HG03025 (cell line): Measurements from ENCODE around the gene ZFP64.
"Not testable (repeated sequence)": the region's sequence is repeated elsewhere in the genome, so short reads cannot be mapped to it uniquely, and the experiment has no call there.

ENCODE experiments used
- ATAC-seq: cut with Tn5 transposase; IDR thresholded peaks from one replicate; pipeline ENCODE4 v1.9.1; 2021; ENCODE audit warnings: mild to moderate bottlenecking, moderate library complexity; ENCODE audit not compliant: unreplicated experiment, low FRiP score

The ZFP64 gene

DNA sequence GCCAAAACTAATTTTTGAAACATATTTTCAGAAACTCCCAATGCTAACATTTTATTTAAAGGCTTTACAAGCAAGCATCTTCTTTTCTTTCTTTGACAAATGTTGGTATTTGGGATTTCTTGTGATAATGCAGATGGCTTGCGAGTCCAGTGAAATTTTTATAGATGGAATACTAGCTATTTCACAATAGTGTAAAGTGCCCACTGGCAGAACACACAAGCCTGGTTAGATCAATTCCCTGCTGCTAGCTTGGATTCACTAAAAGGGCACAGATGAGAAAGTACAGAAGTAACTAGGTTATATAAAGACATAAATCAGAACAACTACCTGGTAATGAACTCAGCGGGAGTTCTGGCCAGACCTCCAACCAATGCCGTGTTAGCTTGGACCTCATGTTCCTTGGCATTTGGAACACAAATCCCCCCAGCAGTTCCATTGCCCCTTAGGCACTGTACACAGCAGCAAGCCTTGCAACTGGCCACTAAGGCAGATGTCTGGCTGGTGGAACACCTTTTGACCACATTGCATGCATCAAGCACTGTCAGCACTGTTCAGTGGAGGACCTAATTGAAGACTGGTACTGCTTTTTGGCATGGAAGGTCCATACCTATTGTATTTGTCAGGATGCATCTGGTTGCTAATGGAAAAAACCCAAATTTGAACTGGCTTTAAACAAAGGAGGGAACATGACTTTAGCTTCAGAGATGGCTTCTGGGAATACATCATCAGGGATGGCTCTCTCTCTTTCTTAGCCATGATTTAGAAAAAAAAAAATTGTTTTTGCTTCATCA lies 15.6 kb upstream of the ZFP64 start:
- ATAC-seq, result no peak

GRCh38 chr20:52204136-52204535 lies 12.6 kb upstream of the ZFP64 start:
- no peak for ATAC-seq

DNA sequence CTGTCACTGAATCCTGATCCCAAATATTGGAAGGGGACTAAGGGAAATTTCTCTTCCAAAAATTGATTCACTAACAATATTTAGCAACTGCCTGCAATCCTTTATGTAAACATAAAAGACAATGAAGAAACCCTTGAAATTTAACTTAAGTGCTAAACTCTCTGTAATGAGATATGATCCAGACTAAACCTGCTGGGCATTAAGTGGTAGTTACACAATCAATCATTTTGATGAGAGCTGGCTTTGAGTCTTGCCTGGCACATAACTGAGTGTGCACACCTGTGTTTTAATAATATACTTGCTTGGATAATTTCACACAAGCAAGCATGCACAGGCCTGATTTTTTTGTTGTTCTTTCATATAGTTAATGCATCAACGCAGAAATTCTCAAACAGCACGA lies 9.8 kb upstream of the ZFP64 start:
- ATAC-seq, result no peak

GRCh38 chr20:52200870-52201269 lies 9.3 kb upstream of the ZFP64 start:
- ATAC-seq, result no peak

DNA sequence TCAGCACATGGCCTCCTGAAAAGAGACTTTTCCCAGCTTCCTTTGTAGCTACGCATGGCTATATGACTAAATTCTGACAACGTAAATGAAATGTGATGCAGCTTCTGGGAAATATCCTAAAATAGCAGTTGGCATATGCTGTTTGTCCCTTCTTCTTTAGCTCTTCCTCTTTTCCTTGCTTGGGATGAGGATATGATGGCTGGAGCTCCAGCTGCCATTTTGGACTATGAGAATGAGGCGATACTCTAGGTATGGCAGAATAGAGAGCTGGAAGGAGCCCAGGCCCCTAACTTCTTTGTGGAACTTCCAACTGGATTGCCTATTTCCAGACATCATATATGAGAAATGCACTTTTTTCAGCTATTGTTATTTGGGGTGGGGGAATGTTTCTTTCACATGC lies 5.3 kb upstream of the ZFP64 start:
- ATAC-seq, result no peak

DNA sequence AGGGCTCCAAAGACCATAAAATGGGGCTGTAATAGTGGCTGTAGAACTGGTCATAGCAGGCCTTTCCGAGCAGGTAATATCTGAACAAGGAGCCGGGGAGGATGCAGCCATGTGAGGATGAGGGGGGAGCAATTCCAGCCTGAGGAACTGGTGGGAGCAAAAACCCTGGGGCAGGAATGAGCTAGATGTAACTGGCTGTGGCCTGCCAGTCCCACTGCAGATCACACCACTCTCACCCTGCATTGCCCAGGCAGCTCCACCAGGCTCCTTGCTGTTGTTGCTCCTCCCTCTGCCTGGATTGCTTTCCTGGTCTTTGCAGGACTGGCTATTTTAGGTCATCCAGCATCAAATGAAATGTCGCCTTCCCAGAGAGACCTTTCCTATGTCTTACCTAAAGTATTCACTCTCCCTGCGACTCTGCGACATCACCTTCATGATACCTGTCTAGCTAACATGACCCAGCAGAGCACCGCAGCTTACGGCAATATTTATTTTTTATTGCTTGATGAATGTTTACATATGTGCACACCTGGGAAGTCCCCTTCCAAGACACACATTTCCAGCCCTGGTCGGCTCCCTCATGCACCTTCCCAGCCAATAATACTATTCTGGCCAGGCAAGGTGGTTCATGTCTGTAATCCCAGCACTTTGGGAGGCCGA lies 2.4 kb upstream of the ZFP64 start:
- no peak for ATAC-seq

- ATAC-seq, result no peak
These were observed 1.6 kb upstream of the ZFP64 start for GRCh38 chr20:52193133-52193532.

DNA sequence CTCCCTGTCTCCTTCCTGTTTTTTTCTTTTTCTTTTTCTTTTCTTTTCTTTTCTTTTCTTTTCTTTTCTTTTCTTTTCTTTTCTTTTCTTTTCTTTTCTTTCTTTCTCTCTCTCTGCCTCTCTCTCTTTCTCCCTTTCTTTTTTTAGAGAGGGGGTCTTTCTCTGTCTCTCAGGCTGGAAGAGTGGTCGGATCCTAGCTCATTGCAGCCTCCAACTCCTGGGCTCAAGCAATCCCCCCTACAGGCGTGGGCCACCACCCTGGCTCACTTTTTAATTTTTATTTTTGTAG lies 1.1 kb upstream of the ZFP64 start:
- ATAC-seq, result not testable (repeated sequence)

- ATAC-seq, result peak; percentile 41
These were observed 538 bp upstream of the ZFP64 start for GRCh38 chr20:52191916-52192718.

DNA sequence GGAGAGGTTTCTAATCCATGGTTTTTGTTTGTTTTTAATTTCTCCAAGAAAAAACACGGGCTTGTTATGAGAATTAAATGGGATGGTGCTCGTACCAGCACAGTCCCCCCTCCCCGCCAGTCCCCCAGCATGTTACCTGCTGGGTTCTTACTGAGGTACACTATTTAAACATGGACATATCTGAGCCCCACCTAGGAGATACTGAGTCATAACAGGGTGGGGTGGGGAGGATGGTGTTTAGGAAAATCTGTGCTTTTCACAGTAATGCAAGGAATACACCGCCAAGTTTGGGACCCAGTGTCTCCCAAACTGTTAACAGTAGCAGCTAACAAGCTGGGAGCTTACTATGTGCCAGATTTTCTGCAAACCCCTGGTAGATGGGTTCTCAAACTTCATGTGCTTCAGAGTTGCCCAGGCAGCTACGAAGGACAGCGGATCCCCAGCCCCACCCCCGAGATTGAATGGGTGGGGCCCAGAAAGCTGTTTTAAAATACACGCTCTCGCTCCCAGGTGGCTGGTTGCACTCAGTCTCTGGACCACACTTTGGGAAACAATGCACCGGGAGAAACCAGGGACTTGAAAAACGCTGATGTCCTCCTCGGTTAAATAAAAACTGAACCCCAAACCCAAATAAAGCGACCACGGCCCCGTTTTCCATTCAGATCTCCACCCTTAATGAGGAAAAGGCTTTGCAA lies 995 bp downstream of the ZFP64 start:
- ATAC-seq, result peak; percentile 43

- no peak for ATAC-seq
These were observed 9.8 kb downstream of the ZFP64 start for GRCh38 chr20:52181766-52182165.

GRCh38 chr20:52180180-52180840 lies 11.3 kb downstream of the ZFP64 start:
- no peak for ATAC-seq

DNA sequence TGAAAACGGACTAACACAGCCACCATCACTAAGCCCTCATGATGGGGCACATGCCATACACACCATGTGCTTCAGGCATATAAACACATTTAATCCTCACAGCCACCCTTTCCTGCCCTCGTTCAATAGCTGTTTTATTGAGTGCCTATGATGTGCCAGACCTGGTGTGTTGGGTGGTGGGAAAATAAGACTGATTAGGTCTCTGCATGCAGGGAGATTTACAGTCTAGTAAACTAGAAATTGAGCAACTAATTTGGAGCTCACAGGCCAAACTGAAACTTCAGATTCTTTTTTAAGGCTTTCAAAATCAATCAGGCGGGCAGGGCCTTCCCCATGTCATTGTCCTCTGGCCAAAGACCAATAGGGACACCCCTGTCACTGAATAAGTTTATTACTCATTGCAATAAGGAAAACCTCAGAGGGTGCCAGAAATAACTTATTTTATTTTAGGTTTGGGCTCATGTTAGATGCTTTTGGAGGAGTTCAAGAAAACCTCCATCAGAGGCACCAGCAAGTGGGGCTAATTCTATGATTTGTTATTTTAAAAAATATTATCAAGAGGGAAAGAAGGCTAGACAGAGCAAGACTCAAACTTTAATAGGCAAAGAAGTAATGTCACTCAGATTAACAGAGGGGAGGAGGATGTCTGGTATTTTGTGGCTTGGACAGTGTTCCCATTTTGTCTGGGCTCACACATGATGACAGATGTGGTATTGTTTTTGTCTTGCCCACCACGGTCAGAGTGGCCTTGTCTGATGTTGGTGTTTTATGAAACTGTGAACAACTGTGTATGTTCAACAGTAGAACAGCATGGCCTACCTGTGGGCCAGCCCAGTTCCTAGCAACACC lies 12.0 kb downstream of the ZFP64 start:
- peak; percentile 85 for ATAC-seq

GRCh38 chr20:52178691-52179090 lies 12.9 kb downstream of the ZFP64 start:
- ATAC-seq, result no peak

GRCh38 chr20:52175840-52176239 lies 15.7 kb downstream of the ZFP64 start:
- no peak for ATAC-seq

DNA sequence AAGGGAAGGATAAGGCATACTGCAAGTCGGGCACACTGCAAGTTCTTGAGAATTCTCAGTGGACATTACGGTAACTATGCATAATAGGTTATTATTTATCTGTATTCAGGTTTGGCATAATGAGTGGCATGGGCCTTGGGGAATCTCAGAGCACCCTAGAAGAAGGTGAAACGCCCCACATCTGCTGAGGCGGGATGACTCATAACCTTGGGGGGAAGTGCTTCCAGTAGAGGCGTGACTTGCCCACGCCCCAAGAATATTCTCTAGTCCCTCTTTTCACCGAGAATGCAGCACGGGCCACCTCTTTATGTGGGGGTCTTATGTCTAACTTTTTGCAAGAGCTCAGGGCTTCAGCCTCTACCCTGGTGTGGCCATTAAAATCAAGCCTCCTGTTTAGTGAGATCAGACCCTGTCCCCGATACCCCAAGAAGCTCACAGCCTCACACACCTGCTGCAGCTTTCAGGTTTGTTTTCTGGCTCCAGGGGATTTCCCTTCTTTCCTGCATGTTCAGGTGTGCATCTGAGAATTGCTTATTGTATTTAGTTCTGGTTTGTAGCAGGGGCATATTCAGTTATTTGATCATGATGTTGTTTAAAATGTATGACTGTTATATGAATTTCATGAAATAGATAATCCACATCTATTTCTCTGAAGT lies 19.1 kb downstream of the ZFP64 start:
- peak; percentile 85 for ATAC-seq

GRCh38 chr20:52171025-52171424 lies 20.6 kb downstream of the ZFP64 start:
- no peak for ATAC-seq

DNA sequence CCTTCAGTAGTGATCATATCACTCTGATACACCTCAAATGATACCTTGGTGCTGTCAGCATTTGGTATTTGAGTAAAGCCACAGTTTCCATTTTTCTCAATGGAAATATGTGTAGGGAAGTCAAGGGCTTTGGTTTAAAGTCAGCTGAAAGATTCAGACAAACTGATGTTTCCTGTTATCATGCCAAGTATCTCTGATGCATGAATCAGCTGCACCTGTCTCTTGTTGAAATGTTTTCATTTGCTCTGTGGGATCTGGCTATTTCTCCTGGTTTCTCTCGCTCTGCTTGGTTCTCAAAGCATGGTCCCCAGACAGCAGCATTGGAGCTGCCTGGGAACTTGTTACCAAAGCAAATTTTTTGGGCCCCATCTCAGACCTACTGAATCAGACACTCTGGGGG lies 23.5 kb downstream of the ZFP64 start:
- ATAC-seq, result no peak

DNA sequence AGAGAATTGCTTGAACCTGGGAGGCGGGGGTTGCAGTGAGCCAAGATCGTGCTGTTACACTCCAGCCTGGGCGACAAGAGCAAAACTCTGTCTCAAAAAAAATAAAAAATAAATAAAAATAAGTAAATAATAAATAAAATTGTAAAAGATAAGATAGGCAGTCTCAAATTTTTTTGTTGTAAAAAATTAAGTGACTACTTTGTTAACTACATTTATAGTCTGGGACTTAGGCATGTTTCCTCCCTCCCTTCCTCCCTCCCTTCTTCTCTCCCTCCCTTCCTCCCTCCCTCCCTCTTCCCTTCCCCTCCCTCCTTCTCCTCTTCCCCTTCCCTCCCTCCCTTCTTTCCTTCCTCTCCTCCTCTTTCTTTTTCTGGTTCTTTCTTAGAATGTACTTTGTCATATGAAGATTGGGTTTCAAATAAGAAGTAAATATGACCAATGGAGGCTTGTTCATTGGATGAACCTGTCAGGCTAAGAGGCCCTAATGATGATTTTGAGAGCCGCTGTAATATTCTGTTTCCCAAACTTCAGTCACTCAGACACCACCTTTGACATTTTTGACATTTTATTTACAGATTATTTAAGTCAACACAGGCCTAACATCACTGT lies 24.2 kb downstream of the ZFP64 start:
- ATAC-seq, result no peak
